Fibroblast of mammary gland (primary cell): ENCODE measurements around the gene ATP6V1B1.
A peak's percentile ranks its signal among the peaks of the same experiment; 100 is the strongest.

ENCODE experiments used
- DNase-seq: peaks from one replicate; pipeline ENCODE4 v3.0.0-alpha.2; 2010; ENCODE audit warnings: low read depth
- H3K4me3 ChIP-seq: 2 replicates; pipeline ENCODE4 v1.5.1; 2011; ENCODE audit warnings: low read depth, mild to moderate bottlenecking, low read length, moderate library complexity; ENCODE audit not compliant: control insufficient read depth
- TF ChIP-seq, protein P1 (sequence below): conservative IDR thresholded peaks from 2 replicates; pipeline ENCODE4 v1.5.1; 2011; ENCODE audit warnings: low read depth, low read length, inconsistent platforms; ENCODE audit not compliant: control insufficient read depth, insufficient read depth

ATP6V1B1 gene

DNA sequence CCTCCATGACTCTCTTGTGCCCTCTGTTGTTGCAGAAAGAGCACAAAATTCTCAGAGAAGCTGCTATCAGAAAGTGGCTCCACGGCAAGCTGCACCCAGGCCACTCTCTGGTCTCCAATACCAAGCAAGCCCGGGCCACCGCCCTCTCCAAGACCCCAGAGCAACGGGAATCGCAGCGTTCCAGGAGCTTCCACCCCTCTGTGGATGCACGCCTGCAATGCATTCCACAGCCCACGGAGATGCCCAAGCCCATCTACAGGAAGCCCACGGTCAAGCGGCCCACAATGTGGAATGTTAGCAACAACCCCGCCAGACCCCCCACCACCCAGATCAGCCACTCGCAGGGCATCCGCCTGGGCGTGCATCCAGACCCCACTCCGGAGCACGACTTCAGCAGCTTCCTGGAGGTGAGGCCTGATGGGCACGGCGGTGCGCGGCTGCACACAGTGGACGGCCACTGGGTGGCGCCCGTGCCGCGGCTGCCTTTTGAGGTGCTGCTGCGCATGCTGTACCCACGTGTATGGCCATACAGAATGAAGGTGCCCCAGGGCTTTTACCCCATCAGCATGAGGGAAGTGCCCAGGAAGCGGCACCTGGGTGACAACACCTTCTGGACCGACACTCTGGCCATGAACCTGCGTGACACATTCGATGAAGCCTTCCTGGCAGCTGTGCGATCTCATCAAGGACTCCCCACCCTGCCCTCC, 49.0 kb downstream of the ATP6V1B1 start:
- no peak overlapping the region for H3K4me3 ChIP-seq
- TF ChIP-seq, protein P1, sequence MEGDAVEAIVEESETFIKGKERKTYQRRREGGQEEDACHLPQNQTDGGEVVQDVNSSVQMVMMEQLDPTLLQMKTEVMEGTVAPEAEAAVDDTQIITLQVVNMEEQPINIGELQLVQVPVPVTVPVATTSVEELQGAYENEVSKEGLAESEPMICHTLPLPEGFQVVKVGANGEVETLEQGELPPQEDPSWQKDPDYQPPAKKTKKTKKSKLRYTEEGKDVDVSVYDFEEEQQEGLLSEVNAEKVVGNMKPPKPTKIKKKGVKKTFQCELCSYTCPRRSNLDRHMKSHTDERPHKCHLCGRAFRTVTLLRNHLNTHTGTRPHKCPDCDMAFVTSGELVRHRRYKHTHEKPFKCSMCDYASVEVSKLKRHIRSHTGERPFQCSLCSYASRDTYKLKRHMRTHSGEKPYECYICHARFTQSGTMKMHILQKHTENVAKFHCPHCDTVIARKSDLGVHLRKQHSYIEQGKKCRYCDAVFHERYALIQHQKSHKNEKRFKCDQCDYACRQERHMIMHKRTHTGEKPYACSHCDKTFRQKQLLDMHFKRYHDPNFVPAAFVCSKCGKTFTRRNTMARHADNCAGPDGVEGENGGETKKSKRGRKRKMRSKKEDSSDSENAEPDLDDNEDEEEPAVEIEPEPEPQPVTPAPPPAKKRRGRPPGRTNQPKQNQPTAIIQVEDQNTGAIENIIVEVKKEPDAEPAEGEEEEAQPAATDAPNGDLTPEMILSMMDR = peak; percentile 68
- DNase-seq = peak; percentile 47

DNA sequence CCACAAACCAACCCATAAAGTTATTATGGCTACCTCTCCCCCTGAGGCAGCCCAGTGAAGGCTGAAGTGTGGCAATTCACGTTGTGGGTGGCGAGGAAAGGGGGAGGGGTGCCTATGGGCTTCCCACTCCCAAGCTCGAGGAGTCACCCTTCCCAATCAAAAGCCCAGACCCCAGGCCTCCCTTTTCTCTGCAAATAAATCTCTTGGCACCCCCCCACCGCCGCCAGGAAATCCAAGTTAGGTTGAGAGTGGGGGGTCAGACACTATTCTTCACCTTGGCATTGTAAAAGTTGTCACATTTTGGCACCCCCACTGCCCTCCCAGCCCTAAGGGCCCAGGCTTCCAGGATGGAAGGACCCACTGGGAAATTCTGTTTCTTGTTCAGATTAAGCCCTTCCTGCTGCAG, 49.6 kb downstream of the ATP6V1B1 start:
- no peak for DNase-seq
- no peak overlapping the region for H3K4me3 ChIP-seq
- TF ChIP-seq, protein P1 = no peak

DNA sequence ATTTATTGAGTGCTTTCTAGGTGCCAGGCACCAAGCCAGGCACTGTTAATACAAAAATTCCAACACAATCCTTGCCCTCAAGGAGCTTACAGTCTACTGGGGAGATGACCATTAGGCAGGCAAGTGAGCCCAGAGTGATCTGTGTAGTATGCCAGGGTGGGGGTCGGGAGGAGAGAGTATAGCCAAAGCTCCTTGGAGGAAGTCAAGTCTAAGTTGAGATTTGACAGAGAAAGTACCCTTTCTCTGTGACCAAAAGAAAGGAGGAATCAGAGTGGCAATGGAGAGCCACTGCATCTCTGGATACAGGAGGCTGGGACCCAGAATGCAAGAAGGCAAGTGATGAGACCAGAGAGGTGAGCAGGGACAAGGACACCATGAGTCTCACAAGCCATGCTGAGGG, 50.3 kb downstream of the ATP6V1B1 start:
- no peak overlapping the region for H3K4me3 ChIP-seq
- no peak for DNase-seq
- TF ChIP-seq, protein P1 = no peak

DNA sequence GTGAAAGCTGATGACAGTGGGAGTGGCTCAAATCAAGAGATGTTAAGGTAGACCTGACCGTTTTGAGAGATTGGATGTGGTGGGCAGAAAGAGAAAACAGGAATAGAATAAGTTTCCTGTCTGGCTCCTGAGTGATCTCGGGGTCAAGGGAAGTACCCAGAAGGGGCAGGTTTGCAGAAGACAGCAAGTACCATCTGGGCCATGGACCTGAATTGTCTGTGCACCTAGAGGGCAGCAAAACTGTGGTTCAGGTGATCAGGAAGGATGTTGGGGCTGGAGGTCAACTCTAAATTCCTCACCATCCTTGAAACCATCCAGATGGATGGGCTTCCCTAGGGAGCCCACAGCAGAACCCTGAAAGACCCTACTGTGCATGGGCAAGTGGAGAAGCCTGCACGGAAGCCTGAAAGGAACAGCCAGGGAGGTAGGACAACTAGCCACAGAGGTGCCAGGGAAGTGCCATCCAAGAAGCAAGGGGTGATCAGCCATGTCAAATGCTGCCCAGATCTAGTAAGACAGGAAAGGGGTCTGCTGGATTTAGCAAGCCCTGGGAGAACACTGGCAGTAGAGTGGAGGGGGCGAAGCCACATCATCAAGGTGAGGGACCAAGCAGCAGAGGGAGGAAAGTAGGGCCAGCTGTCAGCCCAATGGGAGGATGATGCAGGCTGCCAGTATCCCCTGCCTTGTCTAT, 50.9 kb downstream of the ATP6V1B1 start:
- TF ChIP-seq, protein P1 = no peak

DNA sequence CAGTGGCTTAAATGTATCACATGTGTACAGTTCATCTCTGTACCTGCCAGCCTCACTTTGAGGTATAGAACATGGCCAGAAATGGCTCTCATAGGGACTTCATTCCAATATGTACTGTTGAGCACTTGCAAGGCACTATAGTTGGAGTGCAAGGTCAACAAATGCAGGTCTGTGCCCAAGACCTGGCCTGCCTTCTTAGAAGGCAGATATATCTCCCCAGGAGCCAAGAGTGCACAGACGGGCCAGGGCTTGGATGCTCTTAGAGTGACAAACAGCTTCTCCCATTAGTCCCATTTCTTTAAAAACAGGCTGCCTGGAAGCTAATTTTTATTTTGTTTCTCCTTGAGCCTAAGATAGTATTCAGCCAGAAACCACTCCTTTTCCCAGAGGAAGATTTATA, 51.7 kb downstream of the ATP6V1B1 start:
- TF ChIP-seq, protein P1 = no peak
- no peak for DNase-seq
- H3K4me3 ChIP-seq = no peak overlapping the region

More for the DNA sequence above, 50.9 kb downstream of the ATP6V1B1 start:
- H3K4me3 ChIP-seq = no peak overlapping the region
- DNase-seq = no peak

DNA sequence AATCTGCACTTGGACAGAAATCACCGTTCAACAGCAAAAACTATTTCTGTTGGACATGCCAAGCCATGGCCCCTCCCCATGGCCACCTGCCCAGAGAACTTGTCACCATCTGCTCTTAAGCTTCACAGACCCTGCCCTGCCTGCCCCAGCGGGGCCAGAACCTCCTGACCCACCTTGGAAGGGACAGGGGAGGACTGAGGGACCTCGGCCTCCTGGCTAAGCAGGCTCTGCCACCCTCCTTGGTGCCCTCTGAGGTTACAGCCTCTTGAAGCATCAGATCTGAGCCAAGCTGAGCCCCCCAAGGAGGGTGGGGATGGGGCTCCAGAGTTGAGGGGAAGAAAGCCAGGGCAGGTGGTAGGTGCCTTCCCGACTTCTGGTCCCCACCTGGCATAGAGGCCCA, 52.5 kb downstream of the ATP6V1B1 start:
- no peak for DNase-seq
- TF ChIP-seq, protein P1 = no peak
- H3K4me3 ChIP-seq = no peak overlapping the region
